Measurements from ENCODE around the gene NOTCH3.

The NOTCH3 gene

GRCh38 chr19:15115080-15115479 is 85.7 kb downstream of the NOTCH3 start:
- no peak for DNase-seq (ENCODE audit: low read depth, low spot score)
- TF ChIP-seq CTCF (IDR thresholded peaks at IDR 0.05; ENCODE audit: insufficient read depth, low read length, missing control alignments): no peak
- no peak overlapping the region for H3K4me3 ChIP-seq (ENCODE audit: low read depth, low read length)
- POLR2A ChIA-PET: interaction anchor here (1.4 to 2.9 kb wide), 2 partner anchors 8 to 9 kb away, joined by 5 to 9 read pairs; partner anchors contain the start of gene SYDE1
- CTCF ChIA-PET: interaction anchor here (1.6 to 2.6 kb wide), 2 partner anchors 9 to 136 kb away, joined by 4 to 10 read pairs; no protein-coding TSS in a partner anchor

- POLR2A ChIA-PET: interaction anchor here (2.9 kb wide), 1 partner anchor 10 kb away, joined by 9 read pairs; no protein-coding TSS in a partner anchor
- H3K4me3 ChIP-seq (ENCODE audit: low read depth, low read length): no peak overlapping the region
Measured at GRCh38 chr19:15114153-15114540, 86.6 kb downstream of the NOTCH3 start.

GRCh38 chr19:15113245-15114152 is 87.3 kb downstream of the NOTCH3 start:
- no peak for TF ChIP-seq CTCF (IDR thresholded peaks at IDR 0.05; ENCODE audit: insufficient read depth, low read length, missing control alignments)
- no peak overlapping the region for H3K4me3 ChIP-seq (ENCODE audit: low read depth, low read length)
- no peak for DNase-seq (ENCODE audit: low read depth, low spot score)
- ChIA-PET CTCF (interaction anchor here (0.7 to 2.6 kb wide), 3 partner anchors 10 to 137 kb away, joined by 3 to 10 read pairs (median 4); no protein-coding TSS in a partner anchor), POLR2A (interaction anchor here (1.6 to 2.9 kb wide), 2 partner anchors 11 to 12 kb away, joined by 3 to 9 read pairs; a partner anchor contains a TSS)

More at GRCh38 chr19:15114153-15114540, 86.6 kb downstream of the NOTCH3 start:
- no peak for DNase-seq (ENCODE audit: low read depth, low spot score)
- no peak for TF ChIP-seq CTCF (IDR thresholded peaks at IDR 0.05; ENCODE audit: insufficient read depth, low read length, missing control alignments)
- CTCF ChIA-PET: interaction anchor here (1.6 to 2.6 kb wide), 2 partner anchors 10 to 136 kb away, joined by 4 to 10 read pairs; no protein-coding TSS in a partner anchor

GRCh38 chr19:15112385-15112784 is 88.4 kb downstream of the NOTCH3 start:
- POLR2A ChIA-PET: interaction anchor here (1.6 kb wide), 1 partner anchor 13 kb away, joined by 3 read pairs; a partner anchor contains a TSS

GRCh38 chr19:15111758-15112157 is 89.0 kb downstream of the NOTCH3 start:
- POLR2A ChIA-PET: interaction anchor here (1.6 kb wide), 1 partner anchor 14 kb away, joined by 3 read pairs; a partner anchor contains a TSS
- no peak overlapping the region for H3K4me3 ChIP-seq (ENCODE audit: low read depth, low read length)
- TF ChIP-seq CTCF (IDR thresholded peaks at IDR 0.05; ENCODE audit: insufficient read depth, low read length, missing control alignments): no peak
- CTCF ChIA-PET: interaction anchor here (1.0 to 1.2 kb wide), 3 partner anchors 10 to 38 kb away, joined by 3 to 4 read pairs (median 4); no protein-coding TSS in a partner anchor
- no peak for DNase-seq (ENCODE audit: low read depth, low spot score)

More at GRCh38 chr19:15112385-15112784, 88.4 kb downstream of the NOTCH3 start:
- CTCF ChIA-PET: interaction anchor here (0.7 to 1.2 kb wide), 3 partner anchors 8 to 12 kb away, joined by 3 to 4 read pairs (median 3); no protein-coding TSS in a partner anchor
- no peak for TF ChIP-seq CTCF (IDR thresholded peaks at IDR 0.05; ENCODE audit: insufficient read depth, low read length, missing control alignments)
- no peak overlapping the region for H3K4me3 ChIP-seq (ENCODE audit: low read depth, low read length)
- DNase-seq (ENCODE audit: low read depth, low spot score): no peak

GRCh38 chr19:15110418-15110815 is 90.4 kb downstream of the NOTCH3 start:
- ChIA-PET CTCF (no interaction called here), POLR2A (no interaction called here)
- no peak for DNase-seq (ENCODE audit: low read depth, low spot score)
- no peak overlapping the region for H3K4me3 ChIP-seq (ENCODE audit: low read depth, low read length)
- no peak for TF ChIP-seq CTCF (IDR thresholded peaks at IDR 0.05; ENCODE audit: insufficient read depth, low read length, missing control alignments)
